Body of pancreas (tissue), 4 donors: ENCODE data around the gene HAVCR1.

Experiments used
- CTCF ChIP-seq, 7 experiments: fragments of 450-650 bp in 4 of 7; fragments of 200-600 bp in 3 of 7; sonication (generic) in 3 of 7; IDR thresholded peaks; one replicate each; pipeline ENCODE4 v1.5.1; 2016 to 2019; ENCODE audit warnings: antibody characterized with exemption in 7 of 7
- POLR2A ChIP-seq, 3 donors: fragments of 450-650 bp; IDR thresholded peaks; one replicate each; pipeline ENCODE4 v1.6.1; 2016; ENCODE audit warnings: antibody characterized with exemption in 3 of 3, mild to moderate bottlenecking in 2 of 3

DNA sequence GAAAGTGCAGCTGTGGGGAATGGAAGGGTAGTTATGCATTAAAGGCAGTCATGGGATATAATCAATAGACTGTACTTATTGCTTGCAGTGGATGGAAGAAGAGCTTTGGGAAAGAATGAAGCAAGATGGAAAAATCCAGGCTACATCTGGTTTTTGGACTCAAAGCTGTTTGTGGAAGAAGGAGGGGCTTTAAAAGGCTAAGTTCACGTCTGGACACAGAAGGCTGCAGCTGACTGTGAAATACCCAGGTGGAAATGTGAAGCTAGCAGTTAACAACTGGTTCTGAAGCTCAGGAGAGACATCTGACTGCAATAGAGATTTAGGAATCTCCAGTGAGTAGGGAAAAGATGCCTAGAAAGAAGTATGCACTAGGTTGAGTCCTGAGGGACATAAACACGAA is 52.7 kb downstream of the HAVCR1 start:
- TF ChIP-seq CTCF (IDR thresholded peaks at IDR 0.05) (no peak), POLR2A (IDR thresholded peaks at IDR 0.05) (no peak)
